HCEC 1CT (cell line): ENCODE data around the gene CD68.

ENCODE experiments used
- DNase-seq: peaks from one replicate; pipeline ENCODE4 v3.0.0-alpha.2; 2017

The CD68 gene

GRCh38 chr17:7579001-7579833, at the start of gene CD68:
Gene CD68, plus strand, starts transcription at chr17:7579638. Its CDS starts 40 bp downstream, at chr17:7579678.
- DNase-seq = peak; percentile 95

GRCh38 chr17:7530023-7530900, 49.2 kb upstream of the CD68 start:
- no peak for DNase-seq

- no peak for DNase-seq
Measured at GRCh38 chr17:7538050-7538449, 41.4 kb upstream of the CD68 start.

GRCh38 chr17:7538891-7539545, 40.4 kb upstream of the CD68 start:
- no peak for DNase-seq

- DNase-seq = no peak
Measured at GRCh38 chr17:7541074-7541621, 38.3 kb upstream of the CD68 start.

GRCh38 chr17:7544911-7545310, 34.5 kb upstream of the CD68 start:
- no peak for DNase-seq

- no peak for DNase-seq
Measured at GRCh38 chr17:7548585-7549400, 30.6 kb upstream of the CD68 start, which contains the start of gene TNFSF12. Gene TNFSF12, plus strand, starts transcription at chr17:7549058. Its CDS starts 96 bp downstream, at chr17:7549154.

GRCh38 chr17:7549401-7550055, 29.9 kb upstream of the CD68 start:
- no peak for DNase-seq

GRCh38 chr17:7550344-7550743, 29.1 kb upstream of the CD68 start:
- DNase-seq = no peak

- no peak for DNase-seq
Measured at GRCh38 chr17:7551396-7551795, 28.0 kb upstream of the CD68 start.

- DNase-seq = no peak
Measured at GRCh38 chr17:7552621-7553051, 26.8 kb upstream of the CD68 start.

- no peak for DNase-seq
Measured at GRCh38 chr17:7553356-7553755, 26.1 kb upstream of the CD68 start.

GRCh38 chr17:7555320-7555948, 24.0 kb upstream of the CD68 start:
- DNase-seq = no peak

- no peak for DNase-seq
Measured at GRCh38 chr17:7556627-7557026, 22.8 kb upstream of the CD68 start.

GRCh38 chr17:7557147-7557764, 22.2 kb upstream of the CD68 start:
- DNase-seq = no peak

GRCh38 chr17:7557775-7558543, 21.5 kb upstream of the CD68 start:
- peak; percentile 20 for DNase-seq

GRCh38 chr17:7558544-7559319, 20.7 kb upstream of the CD68 start, which contains the start of gene TNFSF13:
Gene TNFSF13, plus strand, starts transcription at chr17:7558750. Its CDS starts 290 bp downstream, at chr17:7559040.
- DNase-seq = no peak

- DNase-seq = no peak
Measured at GRCh38 chr17:7559320-7560171, 19.9 kb upstream of the CD68 start.
